HUES6 (cell line): ENCODE measurements around the gene CPA5.

ENCODE experiments used
- H3K27ac ChIP-seq: 2 replicates; pipeline ENCODE4 v1.7.0; 2013; ENCODE audit warnings: low read depth, mild to moderate bottlenecking, low read length, inconsistent platforms
- H3K27me3 ChIP-seq: 2 replicates; pipeline ENCODE4 v1.6.1; 2013; ENCODE audit warnings: low read length; ENCODE audit not compliant: control insufficient read depth, insufficient read depth
- H3K36me3 ChIP-seq: 2 replicates; pipeline ENCODE4 v1.6.1; 2013; ENCODE audit warnings: low read length; ENCODE audit not compliant: control insufficient read depth, insufficient read depth
- H3K4me1 ChIP-seq: 2 replicates; pipeline ENCODE4 v1.6.1; 2013; ENCODE audit warnings: low read length; ENCODE audit not compliant: control insufficient read depth, insufficient read depth
- H3K4me3 ChIP-seq: 2 replicates; pipeline ENCODE4 v1.5.1; 2013; ENCODE audit warnings: low read depth, low read length
- H3K9ac ChIP-seq: one replicate; pipeline ENCODE4 v1.6.1; 2013; ENCODE audit warnings: mild to moderate bottlenecking, low read length
- H3K9me3 ChIP-seq: 2 replicates; pipeline ENCODE4 v1.6.1; 2013; ENCODE audit warnings: low read depth, low read length; ENCODE audit not compliant: control insufficient read depth, insufficient read depth

The CPA5 gene

DNA sequence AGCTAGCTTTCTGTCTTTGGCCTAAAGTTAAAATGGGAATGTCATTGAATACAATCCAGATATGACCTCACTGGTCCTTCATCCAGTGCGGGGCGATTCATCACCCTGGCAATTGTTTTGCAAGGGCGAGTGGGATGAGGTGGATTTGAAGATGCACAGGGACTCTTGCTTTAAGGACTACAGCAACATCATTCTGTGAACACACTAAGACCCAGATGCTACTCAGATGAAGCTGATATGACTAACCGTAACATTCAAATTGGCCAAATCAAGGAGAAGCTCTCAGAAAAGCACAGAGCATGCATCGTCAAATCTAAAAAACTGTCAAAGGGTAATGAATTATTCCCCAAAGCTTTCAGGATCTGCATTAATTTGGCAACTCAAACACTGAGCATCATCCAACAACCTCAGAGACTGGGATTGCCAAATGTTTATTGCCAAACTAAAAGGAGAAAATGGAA, 48.5 kb downstream of the CPA5 start:
- Histone ChIP-seq H3K4me1 (no peaks in the 10 kb centered on the region; the same call in 1 of the 2 replicates), H3K4me3 (no peak overlapping the region), H3K27ac (no peak overlapping the region), H3K9ac (no peak overlapping the region), H3K9me3 (peaks cover 7% of the 10 kb centered on the region), H3K36me3 (no peaks in the 10 kb centered on the region), H3K27me3 (no peaks in the 10 kb centered on the region)

DNA sequence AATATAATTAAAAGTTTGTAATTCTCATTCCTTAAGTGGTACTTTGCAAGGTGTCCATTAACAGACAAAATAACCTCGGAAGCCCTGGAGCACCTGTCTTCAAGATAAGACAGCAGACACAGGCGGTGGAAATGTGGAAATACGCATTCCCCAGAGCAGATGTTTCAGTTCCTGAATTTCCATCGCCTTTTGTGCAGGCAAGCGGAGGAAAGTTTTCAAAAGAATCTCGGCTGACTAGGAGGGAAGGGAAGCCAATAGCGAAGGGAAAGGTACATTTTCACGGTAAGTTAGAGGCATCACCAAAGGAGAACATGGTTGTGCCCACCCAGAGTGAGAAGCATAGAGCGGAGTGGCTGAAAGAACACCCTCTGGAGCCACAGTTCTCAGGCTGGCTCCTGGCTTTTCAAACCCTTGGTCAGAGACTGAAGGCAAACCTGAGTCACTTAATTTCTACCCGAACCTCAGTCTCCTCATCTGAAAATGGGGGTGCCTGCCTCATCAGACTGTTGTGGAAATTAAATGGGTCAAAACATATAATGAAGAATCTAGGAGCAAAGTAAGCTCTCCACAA, 49.3 kb downstream of the CPA5 start:
- H3K9me3 ChIP-seq = peaks cover 1% of the 10 kb centered on the region; the same call in 1 of the 2 replicates
- H3K9ac ChIP-seq = no peak overlapping the region
- no peaks in the 10 kb centered on the region; the same call in 1 of the 2 replicates for H3K4me1 ChIP-seq
- H3K4me3 ChIP-seq = no peak overlapping the region
- no peaks in the 10 kb centered on the region for H3K36me3 ChIP-seq
- no peaks in the 10 kb centered on the region for H3K27me3 ChIP-seq
- H3K27ac ChIP-seq = no peak overlapping the region

- H3K27ac ChIP-seq = no peak overlapping the region
- no peaks in the 10 kb centered on the region; the same call in 1 of the 2 replicates for H3K4me1 ChIP-seq
These were observed 50.0 kb downstream of the CPA5 start for GRCh38 chr7:130394421-130395195.

GRCh38 chr7:130395421-130395820, 50.8 kb downstream of the CPA5 start:
- Histone ChIP-seq H3K27ac (no peak overlapping the region), H3K27me3 (no peaks in the 10 kb centered on the region), H3K4me1 (no peaks in the 10 kb centered on the region; the same call in 1 of the 2 replicates), H3K36me3 (no peaks in the 10 kb centered on the region), H3K4me3 (no peak overlapping the region), H3K9me3 (no peaks in the 10 kb centered on the region), H3K9ac (no peak overlapping the region)

More at GRCh38 chr7:130394421-130395195, 50.0 kb downstream of the CPA5 start:
- Histone ChIP-seq H3K36me3 (no peaks in the 10 kb centered on the region), H3K9me3 (no peaks in the 10 kb centered on the region), H3K4me3 (no peak overlapping the region), H3K9ac (no peak overlapping the region), H3K27me3 (no peaks in the 10 kb centered on the region)

GRCh38 chr7:130396109-130396508, 51.5 kb downstream of the CPA5 start:
- H3K4me1 ChIP-seq = no peaks in the 10 kb centered on the region; the same call in 1 of the 2 replicates
- H3K9ac ChIP-seq = no peak overlapping the region
- H3K4me3 ChIP-seq = no peak overlapping the region
- no peaks in the 10 kb centered on the region for H3K9me3 ChIP-seq
- H3K36me3 ChIP-seq = no peaks in the 10 kb centered on the region
- H3K27me3 ChIP-seq = no peaks in the 10 kb centered on the region
- no peak overlapping the region for H3K27ac ChIP-seq

GRCh38 chr7:130397051-130397757, 52.6 kb downstream of the CPA5 start:
- H3K9ac ChIP-seq = no peak overlapping the region
- H3K27ac ChIP-seq = no peak overlapping the region
- no peaks in the 10 kb centered on the region for H3K9me3 ChIP-seq

DNA sequence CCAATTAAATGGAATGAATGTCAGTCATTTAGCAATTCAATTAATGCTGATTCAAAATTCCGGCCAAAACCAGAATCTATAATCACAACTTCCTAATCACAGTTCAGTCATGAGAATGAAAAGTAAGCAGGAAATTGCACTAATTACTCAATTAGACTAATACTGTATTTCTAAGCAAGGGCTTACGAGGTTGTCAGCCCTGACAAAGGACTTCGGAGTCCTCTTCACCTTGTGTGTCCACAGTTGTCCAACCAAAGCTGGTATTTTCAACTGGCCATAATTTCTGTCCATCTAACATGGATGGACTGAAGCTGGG, 53.1 kb downstream of the CPA5 start:
- no peaks in the 10 kb centered on the region for H3K36me3 ChIP-seq
- no peak overlapping the region for H3K9ac ChIP-seq
- no peak overlapping the region for H3K4me3 ChIP-seq
- no peak overlapping the region for H3K27ac ChIP-seq
- H3K4me1 ChIP-seq = no peaks in the 10 kb centered on the region; the same call in 1 of the 2 replicates
- H3K9me3 ChIP-seq = no peaks in the 10 kb centered on the region
- no peaks in the 10 kb centered on the region for H3K27me3 ChIP-seq

More at GRCh38 chr7:130397051-130397757, 52.6 kb downstream of the CPA5 start:
- Histone ChIP-seq H3K36me3 (no peaks in the 10 kb centered on the region), H3K4me1 (no peaks in the 10 kb centered on the region; the same call in 1 of the 2 replicates), H3K27me3 (no peaks in the 10 kb centered on the region), H3K4me3 (no peak overlapping the region)

DNA sequence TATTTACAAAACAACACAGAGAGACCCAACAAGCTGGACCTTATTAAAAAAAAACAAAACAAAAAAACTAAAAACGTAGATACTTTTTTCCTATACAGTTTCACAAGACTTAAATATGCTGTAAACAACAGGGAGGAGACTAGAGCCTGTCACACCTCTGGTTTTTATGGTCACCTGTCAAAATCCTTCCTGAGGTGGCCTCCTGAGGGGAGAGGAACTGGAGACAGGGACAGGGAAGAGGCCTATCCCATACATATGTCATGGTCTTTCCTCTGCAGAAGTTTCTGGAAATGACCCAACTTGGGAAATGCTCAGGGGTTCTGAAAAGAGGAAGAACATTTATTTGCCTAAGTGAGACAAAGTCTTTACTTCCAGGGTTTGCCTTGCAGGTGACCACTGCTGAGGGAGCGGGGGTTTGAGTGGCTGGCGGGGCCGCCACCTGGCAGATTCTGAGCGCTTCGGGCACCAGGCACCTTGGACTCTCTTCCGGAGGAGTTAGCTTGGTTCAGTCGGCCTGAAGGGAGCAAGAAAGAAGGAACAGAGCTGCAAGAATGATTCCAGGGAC, 54.0 kb downstream of the CPA5 start:
- Histone ChIP-seq H3K4me3 (no peak overlapping the region), H3K27me3 (no peaks in the 10 kb centered on the region), H3K36me3 (no peaks in the 10 kb centered on the region), H3K27ac (no peak overlapping the region), H3K4me1 (no peaks in the 10 kb centered on the region), H3K9me3 (no peaks in the 10 kb centered on the region), H3K9ac (no peak overlapping the region)

- Histone ChIP-seq H3K36me3 (no peaks in the 10 kb centered on the region), H3K27ac (no peak overlapping the region), H3K9me3 (no peaks in the 10 kb centered on the region), H3K4me3 (no peak overlapping the region), H3K27me3 (no peaks in the 10 kb centered on the region), H3K4me1 (no peaks in the 10 kb centered on the region), H3K9ac (no peak overlapping the region)
These were observed 55.5 kb downstream of the CPA5 start for GRCh38 chr7:130400120-130400572.

DNA sequence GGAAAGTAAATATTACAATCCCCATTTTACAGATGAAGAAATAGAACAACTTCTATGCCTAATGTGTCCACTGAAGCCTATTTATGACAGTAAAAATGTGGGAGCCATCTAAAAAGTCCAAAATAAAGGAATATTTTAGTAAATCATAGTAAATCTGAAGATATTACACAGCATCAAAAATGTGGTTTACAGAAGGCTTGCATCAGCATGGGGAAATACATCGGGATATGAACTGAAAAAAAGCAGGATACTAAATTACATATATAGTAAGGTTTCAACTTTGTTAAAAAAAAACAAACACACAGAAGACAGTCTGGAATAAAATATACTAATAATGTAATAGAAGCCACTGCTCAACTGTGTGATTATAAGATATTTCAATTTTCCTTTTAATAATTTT, 56.5 kb downstream of the CPA5 start:
- no peaks in the 10 kb centered on the region for H3K9me3 ChIP-seq
- H3K4me1 ChIP-seq = no peaks in the 10 kb centered on the region
- no peak overlapping the region for H3K4me3 ChIP-seq
- H3K27ac ChIP-seq = no peak overlapping the region
- H3K36me3 ChIP-seq = no peaks in the 10 kb centered on the region
- no peaks in the 10 kb centered on the region for H3K27me3 ChIP-seq
- H3K9ac ChIP-seq = no peak overlapping the region
